ENCODE measurements around the gene SREBF2.
"Not testable (repeated sequence)": the region's sequence is repeated elsewhere in the genome, so short reads cannot be mapped to it uniquely, and the experiment has no call there.

SREBF2 gene

GRCh38 chr22:41862530-41863266 lies 29.8 kb downstream of the SREBF2 start:
- peak overlapping the region; percentile 29 for H3K4me3 ChIP-seq (ENCODE audit: low read depth, low read length)
- DNase-seq (ENCODE audit: low read depth) = peak; percentile 86
- TF ChIP-seq CTCF (IDR thresholded peaks at IDR 0.05; ENCODE audit: insufficient read depth, low read depth, low read length, missing control alignments) = no peak

- DNase-seq (ENCODE audit: low read depth) = no peak
- TF ChIP-seq CTCF (IDR thresholded peaks at IDR 0.05; ENCODE audit: insufficient read depth, low read depth, low read length, missing control alignments) = no peak
- peak overlapping the region; percentile 0; the same call in 1 of the 2 replicates for H3K4me3 ChIP-seq (ENCODE audit: low read depth, low read length)
Observed at GRCh38 chr22:41863472-41863871, 30.6 kb downstream of the SREBF2 start.

- DNase-seq (ENCODE audit: low read depth) = no peak
- no peak overlapping the region for H3K4me3 ChIP-seq (ENCODE audit: low read depth, low read length)
- TF ChIP-seq CTCF (IDR thresholded peaks at IDR 0.05; ENCODE audit: insufficient read depth, low read depth, low read length, missing control alignments) = no peak
Observed at GRCh38 chr22:41868556-41868955, 35.7 kb downstream of the SREBF2 start.

- DNase-seq (ENCODE audit: low read depth); H3K4me3 ChIP-seq (ENCODE audit: low read depth, low read length): not testable (repeated sequence)
Observed at GRCh38 chr22:41870081-41870480, 37.2 kb downstream of the SREBF2 start.

GRCh38 chr22:41870786-41871185 lies 37.9 kb downstream of the SREBF2 start:
- TF ChIP-seq CTCF (IDR thresholded peaks at IDR 0.05; ENCODE audit: insufficient read depth, low read depth, low read length, missing control alignments) = no peak
- no peak for DNase-seq (ENCODE audit: low read depth)

GRCh38 chr22:41873391-41873790 lies 40.5 kb downstream of the SREBF2 start:
- no peak for TF ChIP-seq CTCF (IDR thresholded peaks at IDR 0.05; ENCODE audit: insufficient read depth, low read depth, low read length, missing control alignments)
- DNase-seq (ENCODE audit: low read depth) = no peak
- H3K4me3 ChIP-seq (ENCODE audit: low read depth, low read length) = no peak overlapping the region

More at GRCh38 chr22:41870786-41871185, 37.9 kb downstream of the SREBF2 start:
- no peak overlapping the region for H3K4me3 ChIP-seq (ENCODE audit: low read depth, low read length)

GRCh38 chr22:41874090-41874489 lies 41.2 kb downstream of the SREBF2 start:
- no peak overlapping the region for H3K4me3 ChIP-seq (ENCODE audit: low read depth, low read length)
- no peak for TF ChIP-seq CTCF (IDR thresholded peaks at IDR 0.05; ENCODE audit: insufficient read depth, low read depth, low read length, missing control alignments)
- DNase-seq (ENCODE audit: low read depth) = no peak

Data from GM12865 (cell line).